GM20431 (cell line): Measurements from ENCODE around the gene CALD1.

Source experiments
- in situ Hi-C: fragments of 300-500 bp; cut with MseI, MboI; formaldehyde crosslinking; loops from one replicate; pipeline ENCODE4 v1.15.0; 2020; ENCODE audit warnings: low sequenced_read_pairs; ENCODE audit not compliant: unreplicated experiment

CALD1 gene

DNA sequence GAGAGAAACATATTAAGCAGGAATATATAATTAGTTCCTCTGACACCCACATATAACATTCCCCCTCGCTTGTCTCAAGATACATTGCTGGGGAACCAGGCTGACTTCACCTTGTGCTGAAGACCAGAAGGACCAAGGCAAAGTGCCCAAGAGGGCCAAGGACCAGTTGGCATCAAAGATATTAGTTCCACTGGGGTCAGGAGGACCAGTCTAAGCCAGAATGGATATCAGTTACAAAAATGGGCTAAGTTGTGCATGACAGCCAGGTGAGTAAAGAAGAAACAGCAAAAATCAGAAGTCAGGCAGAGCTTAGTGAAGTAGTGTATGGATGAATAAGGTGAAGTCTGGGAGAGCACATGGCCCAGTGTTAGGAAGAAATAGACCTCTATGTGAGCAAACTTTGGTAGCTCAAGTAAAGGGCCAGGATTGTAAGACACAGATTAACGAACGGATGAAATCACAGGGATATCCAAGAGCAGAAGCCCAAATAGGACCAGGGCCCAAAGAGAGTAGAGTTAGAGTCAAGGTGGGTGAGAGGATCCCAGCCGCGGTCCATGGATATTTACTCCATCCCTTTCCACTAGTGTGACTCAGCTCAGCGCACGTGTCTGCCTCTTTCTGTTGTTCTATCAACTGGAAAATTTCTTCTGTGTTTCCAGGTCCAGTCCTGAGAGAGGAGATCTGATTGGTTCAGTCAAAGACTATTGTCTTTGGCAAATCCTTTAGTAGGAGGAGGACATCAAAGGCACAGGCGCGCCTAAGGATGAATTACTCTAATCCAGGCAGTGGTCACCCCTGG, 5.0 kb downstream of the CALD1 start:
- in situ Hi-C loops: no loop called here

DNA sequence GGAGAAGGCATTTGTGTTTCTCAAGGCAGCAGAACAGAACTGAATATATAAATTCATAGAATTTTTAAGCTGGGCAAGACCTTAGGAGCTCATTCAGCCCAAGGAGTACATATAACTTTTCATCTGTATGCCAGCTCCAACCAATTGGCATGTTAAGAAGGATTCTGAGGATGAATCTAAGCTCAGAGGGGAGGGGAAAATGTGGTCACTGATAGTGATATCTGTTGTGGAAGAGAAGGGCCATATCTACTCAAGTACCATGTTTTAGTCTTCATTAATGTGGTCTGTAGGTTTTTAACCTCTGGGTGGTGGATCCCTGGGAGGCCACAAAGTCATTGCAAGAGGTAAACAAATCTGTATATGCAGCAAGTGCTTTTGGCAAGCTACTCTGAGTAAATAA, 6.4 kb downstream of the CALD1 start:
- in situ Hi-C loops: no loop called here

DNA sequence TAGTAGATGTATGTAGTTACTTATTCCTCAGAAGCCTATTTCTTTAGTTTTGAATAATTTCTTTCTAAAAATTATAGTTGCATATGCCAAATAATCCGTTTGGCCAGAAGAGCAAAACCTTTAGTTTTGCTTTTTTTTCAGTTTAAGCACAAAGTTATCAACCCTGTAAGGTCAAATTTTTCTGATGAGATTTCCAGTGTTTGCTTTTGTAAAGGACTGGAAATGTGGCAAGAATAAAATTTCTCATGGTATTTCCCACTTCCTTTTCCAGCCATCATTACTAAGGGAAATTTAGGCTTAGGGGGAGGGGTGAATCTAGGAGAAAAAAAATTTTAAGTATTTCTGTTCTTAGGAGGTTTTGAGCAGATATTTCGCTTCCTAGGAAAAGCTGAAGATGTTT, 7.6 kb downstream of the CALD1 start:
- in situ Hi-C loops: no loop called here

DNA sequence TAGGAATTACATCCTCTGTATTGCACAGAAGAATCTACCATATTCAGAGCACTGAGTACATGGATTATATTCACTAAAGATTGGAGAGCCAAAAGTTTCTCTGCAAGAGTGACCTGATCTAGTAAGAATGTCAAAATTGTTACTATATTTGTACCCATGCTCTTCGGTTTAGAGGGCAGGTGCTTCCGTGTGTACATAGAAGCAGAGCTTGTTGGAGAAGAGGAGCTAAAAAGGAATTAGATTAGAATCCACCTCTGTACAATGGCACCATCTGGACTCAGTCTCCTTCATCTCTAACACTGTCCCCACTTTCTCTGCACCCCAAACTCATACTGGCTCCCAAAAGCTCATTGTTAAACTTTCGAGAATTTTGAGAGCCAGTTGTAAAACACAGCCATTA, 8.3 kb downstream of the CALD1 start:
- in situ Hi-C loops: no loop called here

DNA sequence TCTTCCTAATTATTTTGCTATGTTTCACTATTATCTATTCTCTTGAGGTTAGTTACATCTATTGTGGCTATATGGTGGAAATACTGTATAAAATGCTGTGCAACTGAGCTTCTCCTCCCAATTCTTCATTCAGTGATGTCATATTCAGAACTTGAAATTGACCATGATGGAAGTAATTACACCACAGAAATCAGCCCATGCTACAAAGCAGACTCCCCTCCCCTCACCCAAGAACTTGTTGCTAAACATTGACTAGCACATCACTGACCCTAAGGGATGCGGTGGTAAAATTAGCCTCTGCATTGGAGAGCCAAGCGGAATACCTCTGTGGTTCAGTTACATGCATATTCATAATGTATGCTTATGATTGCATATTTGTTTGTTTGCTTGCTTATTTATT, 8.8 kb downstream of the CALD1 start:
- in situ Hi-C loops: no loop called here

DNA sequence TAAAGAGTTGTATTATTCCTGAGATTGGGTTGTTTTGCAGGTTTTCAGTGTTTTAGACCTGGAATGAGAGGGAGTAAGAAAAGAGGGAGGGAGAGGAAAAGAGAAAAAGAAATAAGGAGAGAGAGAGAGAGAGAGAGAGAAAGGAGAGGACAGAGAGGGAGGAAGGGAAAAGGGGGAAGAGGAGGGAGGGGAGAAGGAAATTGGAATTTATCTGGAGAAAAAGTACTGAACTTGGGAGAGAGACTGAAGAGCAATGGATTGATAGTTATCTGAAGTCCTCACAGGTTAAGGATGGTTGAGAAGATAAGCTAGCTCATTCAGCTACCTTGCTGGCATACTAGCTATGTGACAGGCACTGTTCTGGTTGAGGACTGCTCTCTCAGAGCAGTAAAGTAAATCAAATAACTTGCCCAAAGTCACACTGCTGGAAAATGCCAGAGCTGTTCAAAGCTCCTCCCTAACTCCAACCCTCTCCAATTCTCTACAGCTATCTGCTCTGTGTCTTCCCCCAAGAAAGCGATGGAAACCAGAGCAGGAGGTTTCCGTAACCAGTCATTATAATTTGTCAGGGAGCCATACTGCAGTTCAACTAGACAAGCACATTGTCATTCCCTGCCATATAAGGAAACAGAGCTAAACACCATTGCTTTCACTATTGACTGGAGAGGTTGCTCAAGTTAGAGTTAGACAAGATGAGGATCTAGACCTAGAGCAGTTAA, 10.7 kb downstream of the CALD1 start:
- in situ Hi-C loops: no loop called here

DNA sequence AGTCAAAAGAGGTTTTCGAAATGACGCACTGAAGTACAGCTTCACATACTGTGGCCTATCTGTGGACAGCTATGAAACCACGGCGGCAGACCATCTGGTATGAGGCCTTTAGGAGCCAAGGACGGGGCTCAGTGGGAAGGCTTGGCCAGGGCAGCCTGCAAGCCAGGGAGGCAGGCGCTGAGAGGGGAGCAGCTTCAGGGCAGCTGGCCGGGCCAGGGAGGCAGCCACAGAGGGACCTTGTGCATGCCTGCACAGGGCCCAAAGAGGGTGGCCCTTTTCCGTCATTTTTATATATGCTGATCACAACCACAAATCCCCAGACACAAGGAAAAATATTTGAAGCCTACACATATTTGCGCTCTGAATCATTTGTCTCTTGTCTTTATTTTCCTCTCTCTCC, 13.5 kb downstream of the CALD1 start:
- in situ Hi-C loops: no loop called here

DNA sequence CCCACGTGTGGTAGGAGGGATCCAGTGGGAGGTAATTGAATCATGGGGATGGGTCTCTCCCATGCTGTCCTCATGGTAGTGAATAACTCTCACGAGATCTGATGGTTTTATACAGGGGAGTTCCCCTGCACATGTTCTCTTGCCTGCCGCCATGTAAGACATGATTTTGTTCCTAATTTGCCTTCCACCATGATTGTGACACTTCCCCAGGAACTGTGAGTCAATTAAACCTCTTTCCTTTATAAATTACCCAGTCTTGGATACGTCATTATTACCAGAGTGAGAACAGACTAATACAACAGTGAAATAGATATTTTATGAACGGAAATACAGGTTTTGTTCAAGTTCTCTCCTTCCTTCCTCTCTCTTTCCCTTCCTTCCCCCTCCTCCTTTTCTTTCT, 15.8 kb downstream of the CALD1 start:
- in situ Hi-C loops: no loop called here

DNA sequence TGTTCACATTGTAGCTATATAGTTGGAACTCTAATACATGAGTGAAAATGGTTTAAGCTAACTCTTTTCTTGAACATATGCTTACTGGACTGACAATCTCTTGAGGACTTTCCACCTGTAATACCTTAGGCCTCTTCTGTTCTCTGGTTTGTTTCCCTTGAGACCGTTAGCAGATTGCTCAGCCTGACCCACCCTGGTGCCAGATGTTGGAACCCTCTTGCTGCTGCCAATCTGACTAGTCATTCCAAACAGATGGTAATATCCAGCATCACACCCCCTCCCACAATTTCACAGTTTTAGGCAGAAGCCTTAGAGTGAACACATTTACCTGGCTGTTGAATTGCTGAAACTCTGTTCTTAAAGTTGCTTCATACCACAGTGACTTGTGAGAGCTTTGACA, 18.7 kb downstream of the CALD1 start:
- in situ Hi-C loops: no loop called here

DNA sequence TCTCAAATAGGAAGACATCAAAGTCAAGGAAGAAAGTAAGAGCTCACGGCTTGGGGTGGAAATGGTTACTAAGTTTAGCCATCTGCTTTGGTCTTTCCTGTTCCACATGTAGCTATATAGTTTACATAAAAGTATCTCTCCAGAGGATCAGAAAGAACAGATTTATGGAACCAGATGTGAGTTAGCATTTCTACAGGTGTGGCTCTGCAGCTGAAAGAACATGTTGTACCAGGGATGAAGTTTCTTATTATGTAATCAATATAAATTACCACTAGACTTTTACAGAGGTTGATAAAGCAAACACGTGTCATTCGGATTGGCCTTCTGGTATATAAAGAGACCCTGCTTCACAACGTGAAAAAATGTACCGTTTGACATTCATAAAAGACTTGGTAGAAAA, 19.9 kb downstream of the CALD1 start:
- in situ Hi-C loops: no loop called here

DNA sequence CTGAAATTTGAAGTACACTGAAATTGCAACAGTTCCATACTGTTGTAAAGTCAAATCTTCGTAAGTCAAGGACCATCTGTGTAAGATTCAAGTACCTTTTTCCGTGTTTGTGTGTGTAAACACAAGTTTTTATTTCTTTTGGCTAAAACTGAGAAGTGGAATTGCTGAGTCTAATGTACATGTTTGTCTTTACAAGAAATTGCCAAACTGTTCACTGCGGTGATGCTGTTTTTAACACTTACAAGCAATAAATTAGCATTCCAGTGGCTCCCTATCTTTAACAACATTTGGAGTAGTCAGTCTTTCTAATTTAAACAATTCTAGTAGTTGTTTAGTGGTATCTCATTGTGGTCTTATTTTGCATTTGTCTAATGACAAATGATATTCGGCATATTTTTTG, 23.3 kb downstream of the CALD1 start:
- in situ Hi-C loops: no loop called here

DNA sequence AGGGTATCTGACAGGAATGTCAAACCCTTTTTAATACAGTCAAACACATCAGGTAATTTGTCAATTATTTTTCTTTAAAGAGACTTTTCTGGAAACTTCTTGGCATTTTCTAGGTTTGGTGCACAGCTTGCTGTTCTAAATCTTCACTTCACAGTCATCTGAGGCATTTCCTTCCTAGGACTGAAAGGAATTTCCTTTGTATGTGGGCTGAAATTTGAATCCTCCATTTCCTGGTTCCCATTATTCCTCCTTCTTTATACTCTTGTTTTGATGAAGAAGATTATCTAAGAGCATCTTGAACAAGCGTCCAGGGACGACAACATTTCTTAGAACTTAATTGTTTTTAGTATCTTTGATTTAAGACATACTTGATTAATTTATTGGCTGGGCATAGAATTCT, 24.9 kb downstream of the CALD1 start:
- in situ Hi-C loops: no loop called here

DNA sequence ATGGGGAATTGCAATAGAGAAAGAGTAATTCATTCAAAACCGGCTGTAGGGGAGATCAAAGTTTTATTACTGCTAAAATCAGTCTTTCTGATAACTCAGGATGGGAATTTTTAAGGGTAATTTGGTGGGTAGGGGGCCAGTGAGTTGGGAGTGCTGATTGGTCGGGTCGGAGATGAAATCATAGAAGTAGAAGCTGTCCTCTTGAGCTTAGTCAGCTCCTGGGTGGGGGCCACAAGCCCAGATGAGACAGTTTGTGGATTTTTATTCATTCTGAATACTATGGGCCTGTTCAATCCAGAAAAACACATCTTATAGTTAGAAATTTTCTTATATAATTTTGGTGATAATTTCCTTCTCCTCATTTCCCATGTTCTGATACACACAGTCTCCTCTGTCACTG, 25.4 kb downstream of the CALD1 start:
- in situ Hi-C loops: no loop called here

DNA sequence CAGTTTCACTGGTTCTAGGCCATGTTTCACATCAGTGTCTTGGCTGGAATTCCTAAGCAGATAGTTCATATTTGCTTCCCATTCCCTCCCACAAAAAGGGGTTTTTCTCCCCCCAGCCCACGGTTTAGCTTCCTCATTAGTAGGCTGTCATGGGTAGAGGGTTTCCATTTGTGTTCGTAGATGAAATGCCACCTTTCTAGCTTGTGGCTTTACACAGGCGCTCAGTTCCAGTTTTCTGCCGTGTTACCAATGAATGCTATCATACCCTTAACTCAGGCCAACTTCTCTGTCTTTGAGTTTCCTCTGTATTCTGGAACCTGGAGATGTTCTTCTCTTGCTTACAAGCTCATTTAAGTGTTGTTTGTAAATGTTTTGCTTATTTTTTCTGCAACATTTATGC, 26.8 kb downstream of the CALD1 start:
- in situ Hi-C loops: no loop called here

DNA sequence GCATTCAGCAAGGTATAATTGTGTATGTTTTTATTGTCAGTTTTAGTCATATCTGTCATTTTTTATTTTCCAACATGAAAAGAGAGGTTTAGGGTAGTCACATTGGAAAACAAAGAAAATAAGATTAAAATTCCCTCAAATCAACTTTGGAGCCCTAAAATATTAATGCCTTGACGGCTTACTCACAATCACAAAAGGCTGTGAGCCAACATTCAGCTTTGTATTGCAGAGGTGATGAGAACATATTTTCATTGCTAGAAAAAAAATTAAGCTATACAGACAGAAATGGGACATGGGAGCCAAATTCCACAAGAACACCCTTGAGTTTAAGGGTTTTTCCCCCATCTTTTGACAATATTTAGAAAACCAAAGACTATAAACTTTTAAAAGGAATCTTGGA, 30.2 kb downstream of the CALD1 start:
- in situ Hi-C loops: no loop called here

DNA sequence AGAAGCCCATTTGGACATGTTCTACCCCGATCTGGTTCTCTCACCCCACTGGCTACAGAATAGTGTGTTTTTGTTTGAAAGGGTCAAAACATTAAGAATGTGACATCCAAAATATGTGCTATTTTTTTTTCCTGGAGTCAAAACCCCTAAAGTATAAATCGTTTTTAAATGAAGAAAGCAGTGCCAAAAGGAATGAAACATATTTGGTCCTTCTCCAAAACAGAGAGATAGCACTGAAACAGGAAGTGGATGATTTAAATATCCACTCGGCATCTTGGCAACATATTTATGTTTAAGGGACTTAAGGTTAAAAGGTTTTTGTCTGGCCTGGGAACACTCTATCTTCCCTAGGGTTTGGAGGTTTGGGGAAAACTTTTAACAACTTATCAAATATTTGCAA, 32.3 kb downstream of the CALD1 start:
- in situ Hi-C loops: no loop called here

DNA sequence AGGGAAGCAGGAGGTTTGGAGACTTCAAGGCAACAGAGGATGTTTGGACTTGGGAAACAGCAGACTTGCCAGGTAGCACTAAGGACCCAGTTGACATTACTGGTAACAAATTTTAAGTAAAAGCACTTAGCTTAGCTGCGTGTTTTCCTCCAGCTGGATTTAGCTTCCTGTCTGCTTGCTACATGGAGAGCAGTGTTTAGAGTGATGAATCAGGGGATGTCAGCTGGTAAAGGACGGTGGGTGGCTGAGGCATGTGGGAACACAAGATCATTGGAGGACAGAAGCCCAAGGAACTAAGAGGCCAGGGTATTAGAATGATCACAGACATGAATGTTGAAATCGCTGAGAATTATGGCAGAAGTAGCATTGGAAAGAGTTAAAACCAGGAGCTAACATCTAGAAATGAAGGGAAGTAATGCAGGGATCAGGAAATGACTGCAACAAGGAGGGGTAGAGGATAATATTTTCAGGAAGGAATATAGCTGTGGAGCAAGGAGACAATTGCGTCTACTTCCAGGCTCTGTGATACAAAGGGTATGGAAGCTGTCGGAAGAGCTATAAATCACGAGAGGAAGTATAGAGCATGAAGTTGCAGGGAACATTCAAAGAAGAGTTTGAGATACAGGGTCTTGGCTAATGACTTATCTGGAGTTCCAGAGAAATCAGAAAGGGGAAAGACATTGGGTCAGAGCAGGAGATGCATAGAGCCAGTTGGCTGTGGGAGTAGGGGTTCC, 34.4 kb downstream of the CALD1 start:
- in situ Hi-C loops: no loop called here

DNA sequence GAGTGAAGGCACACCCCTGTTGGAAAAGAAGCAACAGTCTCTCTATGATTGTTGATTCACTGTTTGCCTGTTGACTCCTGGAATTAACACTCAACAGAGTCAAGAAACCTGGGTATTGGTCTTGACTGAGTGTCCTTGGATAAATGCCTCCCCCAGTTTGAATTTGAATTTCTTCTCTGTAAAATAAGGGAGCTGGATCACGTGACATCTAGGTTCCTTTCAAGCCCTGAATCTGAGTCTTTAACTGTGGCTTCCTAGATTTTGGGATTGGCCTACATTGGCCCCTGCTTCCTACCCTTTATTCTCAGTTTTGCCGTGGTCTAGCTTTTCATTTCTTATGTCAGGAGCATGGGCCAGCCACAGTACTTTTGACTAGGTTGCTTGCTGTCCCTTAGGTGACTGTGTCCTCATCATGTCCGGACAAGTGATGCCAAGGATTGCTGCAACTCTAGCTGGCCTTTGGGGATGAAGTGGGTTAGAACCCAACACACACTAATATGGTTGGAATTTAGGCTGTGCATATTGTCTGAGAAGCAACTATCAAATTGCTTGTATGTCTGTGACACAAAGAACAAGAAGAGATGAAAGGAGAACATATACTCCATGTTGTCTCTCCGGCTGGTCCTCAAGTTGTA, 35.4 kb downstream of the CALD1 start:
- in situ Hi-C loops: no loop called here

DNA sequence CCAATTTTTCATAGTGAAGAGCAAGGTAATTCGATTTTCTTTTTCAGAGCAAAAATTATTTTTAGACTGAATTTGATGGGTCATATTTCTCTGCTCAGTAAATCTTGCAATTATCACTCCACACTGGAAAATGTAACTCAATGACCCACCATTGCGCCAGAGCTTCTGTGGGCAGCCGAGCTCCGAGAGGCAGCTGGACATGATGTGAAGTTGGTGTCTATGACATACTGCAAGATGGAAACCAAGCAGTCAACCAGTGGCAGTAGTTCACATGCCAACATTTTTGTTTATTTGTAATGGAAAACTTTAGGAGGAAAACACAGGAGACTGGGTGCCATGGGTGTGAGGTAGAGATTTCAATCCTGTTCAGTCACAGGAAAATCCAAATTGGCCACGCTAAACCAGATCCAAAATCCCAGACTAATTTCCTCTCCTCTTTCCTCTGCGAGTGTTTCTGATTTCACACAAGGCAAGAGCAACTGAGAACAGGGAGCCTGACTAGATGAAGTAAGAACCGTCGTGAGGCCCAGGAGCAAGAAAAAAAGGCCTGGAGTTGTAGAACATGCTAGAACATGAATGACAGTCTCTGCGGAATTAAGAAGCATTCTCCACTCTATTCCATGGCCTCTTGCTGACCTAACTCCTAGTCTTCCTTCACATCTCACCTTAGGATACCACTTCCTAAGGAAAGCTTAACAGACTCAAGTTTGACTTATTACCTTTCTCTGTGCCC, 39.3 kb downstream of the CALD1 start:
- in situ Hi-C loops: no loop called here

DNA sequence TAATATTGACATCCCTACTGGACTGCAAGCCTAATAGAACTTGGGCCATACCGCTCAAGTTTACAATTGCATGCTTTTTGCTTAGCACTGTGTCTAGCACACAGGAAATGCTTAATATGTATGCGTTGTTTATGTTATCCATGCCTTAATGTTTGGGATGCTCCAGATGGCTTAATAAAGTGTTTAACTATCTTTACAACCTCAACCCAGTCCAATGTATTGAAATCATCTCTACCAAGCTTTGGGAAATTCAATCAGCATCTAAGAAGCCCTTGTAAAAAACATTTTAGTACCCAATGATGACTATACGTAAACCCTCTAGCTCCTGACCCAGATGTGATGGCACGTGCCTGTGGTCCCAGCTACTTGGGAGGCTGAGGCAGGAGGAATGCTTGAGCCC, 40.0 kb downstream of the CALD1 start:
- in situ Hi-C loops: no loop called here
